Bone marrow (tissue), 2 donors: ENCODE data around the gene PLD3.
"Not testable (repeated sequence)": the region's sequence is repeated elsewhere in the genome, so short reads cannot be mapped to it uniquely, and the experiment has no call there.

Experiments
- DNase-seq, 2 donors: peaks; one replicate each; lab custom pipeline; 2025; lab: John Stamatoyannopoulos, UW

PLD3 gene

GRCh38 chr19:40365613-40366401, 17.3 kb downstream of the PLD3 start:
- DNase-seq: no peak

GRCh38 chr19:40366697-40367561, 18.4 kb downstream of the PLD3 start:
- no peak for DNase-seq

- no peak for DNase-seq
These were observed 19.3 kb downstream of the PLD3 start for GRCh38 chr19:40367577-40368434.

GRCh38 chr19:40369797-40370196, 21.3 kb downstream of the PLD3 start:
- no peak for DNase-seq

- not testable (repeated sequence) for DNase-seq
These were observed 21.8 kb downstream of the PLD3 start for GRCh38 chr19:40370253-40370652.

GRCh38 chr19:40370997-40371801, 22.7 kb downstream of the PLD3 start:
- peak in 1 of 2 donors; percentile 27 for DNase-seq

GRCh38 chr19:40371802-40372122, 23.3 kb downstream of the PLD3 start:
- DNase-seq: no peak

DNA sequence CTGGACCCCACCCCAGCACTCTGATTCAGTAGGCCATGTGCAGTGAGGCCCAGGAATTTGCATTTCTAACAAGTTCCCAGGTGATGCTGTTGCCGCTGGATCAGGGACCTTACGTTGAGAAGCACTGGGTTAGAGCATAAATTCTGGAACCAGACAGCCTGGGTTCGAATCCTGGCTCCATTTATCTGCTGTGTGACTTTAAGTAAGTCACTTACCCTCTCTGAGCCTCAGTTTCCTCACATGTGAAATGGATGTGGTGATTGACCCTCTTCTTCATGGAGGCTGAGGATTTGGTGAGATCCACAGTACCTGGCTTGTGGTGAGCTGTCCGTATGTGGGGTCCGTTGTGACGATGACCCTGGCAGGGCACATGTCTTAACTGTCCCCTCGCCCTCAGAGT, 25.6 kb downstream of the PLD3 start:
- no peak for DNase-seq

- no peak for DNase-seq
These were observed 27.9 kb downstream of the PLD3 start for GRCh38 chr19:40376286-40376862.

DNA sequence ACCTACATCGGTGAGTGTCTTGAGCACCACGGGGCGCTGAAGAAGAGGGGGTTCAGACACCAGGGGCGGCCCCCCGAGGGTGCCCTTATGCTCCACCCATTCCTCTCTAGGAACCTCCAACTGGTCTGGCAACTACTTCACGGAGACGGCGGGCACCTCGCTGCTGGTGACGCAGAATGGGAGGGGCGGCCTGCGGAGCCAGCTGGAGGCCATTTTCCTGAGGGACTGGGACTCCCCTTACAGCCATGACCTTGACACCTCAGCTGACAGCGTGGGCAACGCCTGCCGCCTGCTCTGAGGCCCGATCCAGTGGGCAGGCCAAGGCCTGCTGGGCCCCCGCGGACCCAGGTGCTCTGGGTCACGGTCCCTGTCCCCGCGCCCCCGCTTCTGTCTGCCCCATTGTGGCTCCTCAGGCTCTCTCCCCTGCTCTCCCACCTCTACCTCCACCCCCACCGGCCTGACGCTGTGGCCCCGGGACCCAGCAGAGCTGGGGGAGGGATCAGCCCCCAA, 29.4 kb downstream of the PLD3 start:
- no peak for DNase-seq

DNA sequence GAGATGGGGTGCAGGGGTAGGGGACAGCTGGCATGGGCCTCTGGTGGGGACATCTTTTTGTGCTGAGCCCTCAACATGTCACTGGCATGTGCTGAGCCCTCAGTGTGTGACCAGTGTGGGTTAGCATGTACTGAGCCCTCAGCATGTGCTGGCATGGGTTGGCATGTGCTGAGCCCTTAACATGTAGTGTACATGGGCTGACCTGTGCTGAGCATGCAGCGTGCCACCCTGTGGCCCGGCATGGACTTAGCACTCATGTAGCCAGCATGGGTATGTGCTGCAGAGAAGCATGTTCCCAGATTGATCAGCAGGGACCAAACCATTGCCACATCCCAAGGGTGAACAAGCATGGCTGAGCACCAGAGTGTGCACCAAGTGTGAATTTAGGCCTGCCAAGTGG, 30.0 kb downstream of the PLD3 start:
- DNase-seq: no peak

DNA sequence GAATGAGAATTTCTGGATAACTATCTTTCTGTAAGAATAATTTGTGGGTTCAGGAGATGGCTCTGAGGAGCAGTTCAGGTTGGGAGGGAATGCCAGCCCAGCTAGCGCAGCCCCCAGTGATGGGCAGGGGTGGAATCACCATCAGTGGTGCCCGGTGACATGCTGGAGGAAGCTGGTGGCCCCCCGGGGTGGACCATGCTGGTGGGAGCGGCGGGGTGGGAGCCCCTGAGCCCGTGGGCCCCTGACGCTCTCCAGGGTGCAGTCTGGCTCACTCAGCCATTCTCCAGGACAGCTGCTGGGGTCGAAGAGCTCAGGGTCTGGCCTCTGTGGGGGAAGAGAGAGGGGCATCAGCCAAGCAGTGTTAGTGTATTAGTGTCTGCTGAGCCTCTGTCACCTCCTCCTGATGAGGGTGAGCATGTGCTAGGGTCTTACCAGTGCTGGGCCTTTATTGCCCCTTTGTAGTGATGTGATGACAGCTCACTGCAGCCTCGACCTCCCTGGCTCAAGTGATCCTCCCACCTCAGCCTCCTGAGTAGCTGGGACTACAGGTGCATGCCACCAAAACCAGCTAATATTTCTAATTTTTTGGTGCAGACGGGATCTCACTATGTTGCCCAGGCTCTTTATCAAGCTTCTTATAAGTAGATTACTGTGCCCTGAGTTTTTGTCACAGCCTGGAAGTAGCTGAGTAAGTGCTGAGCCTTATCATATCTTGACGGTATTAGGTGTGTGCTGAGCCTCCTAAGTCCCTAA, 31.1 kb downstream of the PLD3 start:
- DNase-seq: no peak

- DNase-seq: no peak
These were observed 31.9 kb downstream of the PLD3 start for GRCh38 chr19:40380199-40381037.

DNA sequence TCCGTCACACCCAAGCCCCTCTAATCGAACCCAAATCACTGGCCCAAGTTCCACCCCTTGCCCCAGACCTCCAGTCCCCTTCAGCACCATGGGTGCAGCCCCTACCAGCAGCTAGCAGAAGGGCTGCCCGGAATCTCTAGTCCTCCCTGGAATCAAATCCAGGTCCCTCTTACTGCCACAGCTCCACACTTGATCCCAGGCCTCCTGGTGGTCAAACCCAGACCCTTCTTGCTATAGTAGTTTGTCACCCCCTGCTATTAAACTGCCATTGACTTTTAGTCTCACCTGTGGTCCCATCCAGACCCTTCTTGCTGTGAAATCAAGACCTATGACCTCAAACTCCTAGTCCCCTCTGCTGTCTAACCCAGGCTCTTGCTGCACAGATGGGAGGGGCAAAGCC, 32.8 kb downstream of the PLD3 start:
- no peak for DNase-seq

DNA sequence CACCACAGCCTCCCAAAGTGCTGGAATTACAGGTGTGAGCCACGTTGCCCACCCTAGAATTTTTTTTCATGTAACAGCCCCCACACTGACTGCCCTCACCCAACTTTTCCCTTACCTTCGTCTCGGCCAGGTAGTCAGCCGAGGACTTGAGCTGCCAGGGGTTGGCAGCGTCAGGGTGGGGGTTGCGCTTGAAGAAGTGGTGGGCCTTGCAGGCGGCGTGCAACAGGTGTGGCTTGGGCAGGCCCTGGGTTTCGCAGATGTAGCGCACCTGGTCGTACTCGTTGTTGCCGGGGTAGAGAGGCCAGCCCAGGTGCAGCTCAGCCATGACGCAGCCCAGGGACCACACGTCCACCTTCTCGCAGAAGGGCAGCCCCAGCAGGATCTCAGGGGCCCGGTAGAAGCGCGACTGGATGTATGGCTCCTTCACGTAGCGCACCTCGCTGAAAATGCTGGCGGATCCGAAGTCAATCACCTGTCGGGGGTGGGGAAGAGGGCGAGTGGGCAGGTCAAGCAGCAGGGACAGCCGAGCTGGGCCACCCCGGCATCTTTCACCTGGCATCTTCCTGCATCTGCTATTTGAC, 35.3 kb downstream of the PLD3 start:
- no peak for DNase-seq

- DNase-seq: no peak
These were observed 38.7 kb downstream of the PLD3 start for GRCh38 chr19:40387155-40387554.

DNA sequence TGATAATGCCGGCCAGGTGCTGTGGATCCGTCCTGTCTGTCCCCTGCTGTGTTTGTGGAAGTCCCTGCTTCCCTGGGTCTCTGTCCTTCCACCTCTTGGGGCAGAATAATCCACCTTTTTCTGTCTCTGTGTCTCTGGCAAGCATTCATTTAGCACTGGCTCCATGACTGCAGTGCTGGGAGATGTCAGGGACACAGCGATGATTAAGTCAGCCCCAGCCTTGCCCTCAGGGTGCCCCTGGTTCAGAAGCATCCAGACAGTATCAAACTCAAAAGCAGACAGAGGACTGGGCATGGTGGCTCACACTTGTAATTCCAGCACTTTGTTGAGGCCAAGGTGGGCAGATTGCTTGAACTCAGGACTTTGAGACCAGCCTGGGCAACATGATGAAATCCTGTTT, 40.0 kb downstream of the PLD3 start:
- no peak for DNase-seq

- no peak for DNase-seq
These were observed 41.0 kb downstream of the PLD3 start for GRCh38 chr19:40389404-40390083.
